HS-5 (cell line): ENCODE measurements around the gene LRP1B.
"Not testable (repeated sequence)": the region's sequence is repeated elsewhere in the genome, so short reads cannot be mapped to it uniquely, and the experiment has no call there.

Experiments
- DNase-seq: peaks from one replicate; pipeline ENCODE4 v3.0.0-alpha.2; 2012; ENCODE audit warnings: low read depth

The LRP1B gene

DNA sequence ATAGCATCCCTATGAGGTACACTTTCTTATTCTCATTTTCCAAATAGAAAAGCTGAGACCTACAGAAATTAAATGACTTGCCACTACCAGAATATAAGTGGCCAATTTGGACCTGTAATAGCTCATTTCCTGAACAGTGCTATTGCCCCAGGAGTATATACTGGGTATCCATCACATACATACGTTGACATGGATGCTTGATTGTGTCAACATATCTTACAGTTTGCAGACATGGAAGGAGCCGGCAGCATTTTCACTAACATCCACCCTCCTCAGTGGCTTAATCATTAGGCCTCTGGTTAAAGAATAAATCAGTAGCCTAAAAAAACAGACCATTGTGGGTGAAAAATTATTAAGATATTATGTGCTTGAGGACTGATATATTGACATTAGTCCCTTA lies 829.3 kb downstream of the LRP1B start:
- no peak for DNase-seq

- DNase-seq: no peak
Measured at GRCh38 chr2:141280037-141280436, 850.8 kb downstream of the LRP1B start.

- no peak for DNase-seq
Measured at GRCh38 chr2:141271346-141271745, 859.5 kb downstream of the LRP1B start.

DNA sequence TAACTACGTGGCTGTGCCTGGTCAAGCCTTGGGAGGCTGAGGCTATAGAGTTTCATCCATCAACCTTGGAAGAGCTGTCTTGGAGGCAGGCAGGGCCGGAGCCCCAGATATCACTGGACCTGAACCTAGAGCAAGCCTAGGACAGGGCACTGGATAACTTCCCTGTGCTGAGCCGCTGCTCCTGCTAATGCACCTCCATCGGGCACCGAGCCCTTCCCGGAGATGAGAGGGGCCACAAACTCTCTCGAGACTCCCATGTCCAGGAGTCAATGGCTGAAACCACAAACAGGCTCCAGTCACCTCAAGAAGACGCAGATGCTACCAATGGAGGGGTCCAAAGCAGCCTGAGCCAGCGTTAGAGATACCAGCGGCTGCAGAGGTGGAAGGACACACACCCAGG lies 866.0 kb downstream of the LRP1B start:
- DNase-seq: no peak

DNA sequence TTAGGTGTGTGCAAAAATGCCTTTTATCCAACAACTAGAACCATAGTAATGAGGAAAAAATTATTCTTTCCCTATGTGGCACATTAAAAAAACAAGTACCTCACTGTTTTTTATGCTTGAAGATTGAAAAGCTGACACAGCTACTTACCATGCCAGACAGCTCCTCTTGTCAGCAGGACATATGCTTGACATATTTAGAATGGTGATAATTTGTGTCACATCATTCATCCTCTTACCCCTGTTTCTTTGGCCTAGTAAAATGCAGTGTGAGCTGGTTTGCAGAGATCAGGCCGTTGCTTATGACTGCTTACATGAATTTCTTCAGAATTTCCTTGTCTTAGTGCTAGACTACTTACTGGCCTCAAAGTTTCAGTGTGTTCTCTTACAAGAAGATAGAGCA lies 869.9 kb downstream of the LRP1B start:
- no peak for DNase-seq

GRCh38 chr2:141259683-141260082 lies 871.1 kb downstream of the LRP1B start:
- DNase-seq: no peak

DNA sequence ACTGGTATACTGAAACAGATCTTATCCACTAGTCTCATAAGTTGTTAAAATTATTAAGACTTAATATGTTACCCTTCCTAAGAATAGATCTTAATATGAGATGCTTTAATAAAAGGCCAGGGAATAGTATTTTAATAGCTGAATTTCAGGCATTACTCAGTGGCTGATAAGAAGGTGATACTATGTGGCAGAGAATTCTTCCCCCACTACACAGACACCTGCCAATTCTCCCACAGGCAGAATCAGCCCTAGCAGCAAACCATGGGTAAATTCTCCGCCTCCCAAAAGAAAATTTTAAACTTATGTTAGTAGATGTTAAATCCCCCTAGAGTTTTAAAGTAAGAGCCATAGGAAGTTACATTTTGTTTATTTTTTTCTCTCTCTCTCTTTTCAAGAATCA lies 888.8 kb downstream of the LRP1B start:
- no peak for DNase-seq

- DNase-seq: no peak
Measured at GRCh38 chr2:141226560-141226959, 904.3 kb downstream of the LRP1B start.

DNA sequence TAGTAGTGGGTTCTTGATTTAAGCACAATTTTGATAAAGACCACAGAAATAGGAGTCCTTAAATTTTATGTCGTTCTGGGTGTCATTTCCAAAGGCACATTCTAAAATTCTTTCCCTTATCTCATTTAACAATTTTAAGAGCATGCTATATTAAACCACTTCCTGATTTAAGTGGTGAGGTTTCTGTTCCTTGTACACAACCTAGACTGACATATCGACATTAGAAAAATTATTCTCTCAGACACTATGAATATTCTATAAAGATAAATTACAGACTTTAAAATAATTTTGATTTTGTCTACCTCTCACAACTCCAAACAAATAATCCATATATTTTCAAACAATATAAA lies 923.8 kb downstream of the LRP1B start:
- DNase-seq: no peak

DNA sequence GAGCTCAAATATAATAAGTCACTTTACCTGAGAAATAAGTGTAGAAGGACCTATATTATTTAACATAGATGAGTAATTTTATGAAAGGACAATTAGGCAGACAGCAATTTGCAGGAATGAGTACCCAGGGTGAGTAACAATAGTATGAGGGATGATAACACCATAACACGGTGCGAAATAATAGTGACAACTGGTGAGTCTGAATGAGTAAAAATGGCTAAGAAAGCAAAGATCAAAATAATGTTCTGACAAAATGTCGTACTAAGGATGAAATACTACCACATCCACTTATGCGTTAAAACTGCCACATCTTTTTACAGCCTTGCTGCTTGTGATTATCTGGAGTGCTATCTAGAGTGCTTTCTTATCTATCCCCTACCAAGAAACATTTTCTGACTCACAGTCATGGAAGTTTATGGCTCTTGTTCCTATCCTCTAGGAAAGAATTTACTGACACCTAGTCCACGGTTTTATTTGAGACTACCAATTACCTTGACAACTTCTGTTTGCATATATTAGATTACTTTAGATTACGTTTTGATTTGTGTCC lies 929.7 kb downstream of the LRP1B start:
- DNase-seq: no peak

- no peak for DNase-seq
Measured at GRCh38 chr2:141200191-141200590, 930.6 kb downstream of the LRP1B start.

GRCh38 chr2:141199711-141200110 lies 931.1 kb downstream of the LRP1B start:
- DNase-seq: no peak

- no peak for DNase-seq
Measured at GRCh38 chr2:141195087-141195486, 935.7 kb downstream of the LRP1B start.

- DNase-seq: no peak
Measured at GRCh38 chr2:141187075-141187439, 943.8 kb downstream of the LRP1B start.

DNA sequence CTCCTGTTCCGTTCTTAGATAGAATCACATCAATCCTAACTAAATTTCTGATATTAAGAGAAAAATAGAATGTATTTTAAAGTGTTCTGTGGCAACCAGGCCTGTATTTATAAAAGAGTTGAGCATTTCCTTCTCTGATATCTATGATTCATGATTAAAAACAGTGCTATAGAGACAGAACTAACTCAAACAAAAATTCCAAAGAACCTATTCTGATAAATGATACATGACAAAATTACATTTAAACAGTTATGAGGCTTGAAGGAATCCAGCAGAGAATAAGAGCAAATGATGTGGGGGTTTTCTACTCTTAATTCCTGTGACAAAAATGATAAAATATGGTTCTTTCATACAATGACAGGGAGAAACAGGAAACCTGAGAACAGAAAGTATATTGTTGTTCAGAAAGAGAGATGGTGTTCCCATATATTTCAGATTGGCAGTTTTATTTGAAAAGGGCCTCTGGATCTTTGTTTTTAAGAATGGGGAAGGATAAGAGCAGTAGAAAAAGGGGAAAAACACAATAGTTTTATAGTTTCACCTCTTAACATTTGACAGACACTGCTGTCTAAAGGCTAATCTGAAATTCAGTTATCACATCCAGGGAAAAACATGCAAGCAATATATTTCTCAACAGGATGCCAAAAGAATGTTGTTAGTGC lies 944.3 kb downstream of the LRP1B start:
- no peak for DNase-seq

- DNase-seq: no peak
Measured at GRCh38 chr2:141182246-141182645, 948.6 kb downstream of the LRP1B start.

- not testable (repeated sequence) for DNase-seq
Measured at GRCh38 chr2:141169117-141169516, 961.7 kb downstream of the LRP1B start.

DNA sequence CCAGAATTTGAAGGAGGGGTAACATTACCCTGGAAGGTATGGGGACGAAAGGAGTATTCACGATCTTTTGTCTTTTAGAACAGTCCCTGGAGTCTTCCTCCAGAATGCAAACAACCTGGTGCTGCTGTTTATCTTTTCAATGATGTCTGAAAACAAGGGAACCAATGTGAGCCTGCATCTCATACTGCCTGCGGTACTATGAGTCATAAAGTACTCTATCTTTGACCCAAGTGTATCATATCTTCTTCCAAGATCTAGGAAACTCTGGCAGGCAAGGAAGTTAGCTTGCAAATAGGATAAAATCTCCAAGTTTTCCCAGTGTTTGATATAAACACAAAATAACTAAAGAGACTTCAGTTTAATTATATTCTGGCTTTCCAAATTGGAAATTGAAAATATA lies 968.5 kb downstream of the LRP1B start:
- DNase-seq: no peak

- DNase-seq: no peak
Measured at GRCh38 chr2:141151611-141152286, 979.1 kb downstream of the LRP1B start.

DNA sequence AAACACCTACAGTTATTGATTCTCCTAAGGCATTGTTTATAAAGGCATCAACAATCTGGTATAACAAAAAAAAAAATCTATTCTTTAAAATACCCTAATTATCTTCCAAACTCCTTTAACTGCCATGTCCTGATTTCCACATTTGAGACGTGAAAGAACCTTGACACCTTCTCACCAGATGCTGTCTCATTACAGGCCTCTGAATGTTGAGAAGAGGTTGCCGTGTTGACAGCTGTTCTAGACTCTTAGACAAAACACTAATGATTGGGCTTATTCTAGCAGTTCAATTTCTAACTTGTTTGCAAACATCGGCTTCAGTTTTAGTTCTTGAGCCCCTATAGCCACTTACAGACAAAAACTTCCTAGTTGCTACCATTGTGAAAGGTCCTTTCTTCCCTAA lies 988.8 kb downstream of the LRP1B start:
- DNase-seq: no peak

DNA sequence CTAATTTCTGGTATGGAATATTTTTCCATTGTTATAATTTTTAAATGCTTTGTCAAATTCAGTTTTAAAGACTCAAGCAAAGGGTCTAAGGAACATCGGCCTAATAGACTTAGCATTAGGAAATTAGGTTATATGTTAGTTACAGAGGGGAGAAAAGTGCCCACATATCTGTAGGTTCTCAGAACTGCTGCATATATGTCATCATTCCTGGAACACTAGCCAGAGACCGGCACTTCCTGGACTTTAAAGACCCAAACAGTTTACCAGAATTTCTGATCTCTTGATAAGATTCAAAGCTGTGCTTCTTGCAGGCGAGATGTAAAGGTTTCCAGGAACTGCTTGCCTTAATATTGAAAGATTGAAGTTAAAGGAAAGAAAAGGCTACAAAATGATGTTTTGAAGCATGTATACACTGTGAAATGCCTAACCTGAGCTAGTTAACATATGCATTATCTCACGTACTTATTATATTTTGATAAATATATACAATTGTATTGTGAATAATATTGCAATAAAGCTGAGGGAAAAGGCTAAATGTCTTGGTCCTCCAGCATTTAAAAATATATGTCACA lies 993.6 kb downstream of the LRP1B start:
- no peak for DNase-seq

- no peak for DNase-seq
Measured at GRCh38 chr2:141133883-141134282, 996.9 kb downstream of the LRP1B start.

DNA sequence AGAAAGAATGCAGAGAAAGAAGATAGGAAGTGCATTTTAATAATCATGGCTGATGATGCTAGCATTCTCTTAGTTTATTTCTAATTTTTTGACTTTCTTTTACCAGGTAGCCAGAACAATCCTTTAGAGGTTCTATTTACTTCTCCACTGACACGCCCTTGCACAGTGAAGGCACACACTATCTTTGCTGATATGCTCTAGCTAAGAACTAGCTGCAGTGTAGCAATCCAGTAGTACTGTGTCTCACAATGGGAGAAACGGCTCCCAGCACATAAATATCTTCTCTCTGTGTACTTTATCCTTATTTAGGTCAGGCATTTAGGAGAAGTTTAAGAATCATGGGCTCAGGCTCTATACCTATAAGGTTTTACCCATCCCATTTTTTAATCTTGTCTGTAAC lies 1005.4 kb downstream of the LRP1B start:
- DNase-seq: no peak

DNA sequence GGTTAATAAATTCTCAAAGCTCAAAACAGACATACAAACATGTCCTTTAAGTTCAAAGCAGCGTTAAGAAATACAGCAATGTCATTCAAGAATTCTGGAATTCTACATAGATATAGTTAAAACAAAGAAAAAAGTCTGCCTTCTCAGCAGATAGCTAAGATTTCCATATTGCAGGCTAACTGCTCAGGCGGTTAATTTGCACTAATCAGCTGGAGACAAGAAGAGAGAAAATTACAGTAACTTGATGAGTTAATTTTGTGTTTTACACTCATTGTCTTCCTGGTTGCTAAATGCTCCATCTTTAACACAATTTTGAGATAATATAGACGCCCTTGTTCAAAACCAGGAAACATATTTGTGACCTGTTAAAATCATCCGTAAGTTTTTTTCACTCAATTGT lies 1012.0 kb downstream of the LRP1B start:
- DNase-seq: no peak
